ENCODE data around the gene ARID2. TPM values are rescaled to one million over a fixed set of nuclear protein-coding genes. Genes with fewer than 3 reads are reported as not detected.

The ARID2 gene
- polyA plus RNA-seq, 1 donor (not counting 4 experiments of a cell fraction or from before 2014, with no cell fraction given) = 15.1 TPM

GRCh38 chr12:45726603-45727300 is 2.8 kb upstream of the ARID2 start:
- no peak for FAIRE-seq
- Histone ChIP-seq H3K9me1 (ENCODE audit: control insufficient read depth, extremely low read depth, insufficient read depth, low read length) (no peaks in the 10 kb centered on the region), H3K4me1 (ENCODE audit: control insufficient read depth, extremely low read depth, insufficient read depth, low read length) (peaks cover 7% of the 10 kb centered on the region), H3K27me3 (ENCODE audit: control insufficient read depth, extremely low read depth, insufficient read depth, low read length) (no peaks in the 10 kb centered on the region), H3K27ac (ENCODE audit: control insufficient read depth, insufficient read depth, low read length) (peak overlapping the region; percentile 97), H3K9ac (ENCODE audit: control insufficient read depth, extremely low read depth, insufficient read depth, low read length) (peak overlapping the region; percentile 99), H3K4me3 (ENCODE audit: control insufficient read depth in 2 of 3, extremely low read depth in 1 of 3, insufficient read depth in 2 of 3, low read depth in 1 of 3, low read length in 3 of 3) (peak overlapping the region; percentile 56 to 98 (median 70)), H3K79me2 (ENCODE audit: control insufficient read depth, insufficient read depth, low read length) (peaks cover 55% of the 10 kb centered on the region), H3K4me2 (ENCODE audit: control insufficient read depth, extremely low read depth, insufficient read depth, low read depth, low read length) (peak overlapping the region; percentile 98), H3K9me3 (ENCODE audit: control insufficient read depth, low read depth, low read length) (no peaks in the 10 kb centered on the region), H4K20me1 (ENCODE audit: control insufficient read depth, extremely low read depth, insufficient read depth, low read length) (no peaks in the 10 kb centered on the region), H2AFZ (ENCODE audit: control insufficient read depth, low read length) (peak overlapping the region; percentile 96), H3K36me3 (ENCODE audit: control insufficient read depth in 2 of 2, extremely low read depth in 1 of 2, insufficient read depth in 2 of 2, low read length in 2 of 2) (no peaks in the 10 kb centered on the region)
- no peak for TF ChIP-seq CTCF (optimal IDR thresholded peaks at IDR 0.05 in 1 of 3, IDR thresholded peaks at IDR 0.05 in 1 of 3, conservative IDR thresholded peaks at IDR 0.05 in 1 of 3; ENCODE audit: extremely low read depth in 1 of 3, insufficient read depth in 2 of 3, low read length in 3 of 3)
- TF ChIP-seq EZH2 (IDR thresholded peaks at IDR 0.05; ENCODE audit: low read length) = no peak
- dilution Hi-C loops (cut with MboI; ENCODE audit: extremely low pct_ligation_motif_present, low sequenced_read_pairs) = no loop called here
- no peak for DNase-seq (ENCODE audit: low read depth, low spot score)

GRCh38 chr12:45727301-45727979 is 2.1 kb upstream of the ARID2 start:
- H3K9me3 ChIP-seq (ENCODE audit: control insufficient read depth, low read depth, low read length) = no peaks in the 10 kb centered on the region
- H3K4me1 ChIP-seq (ENCODE audit: control insufficient read depth, extremely low read depth, insufficient read depth, low read length) = peaks cover 7% of the 10 kb centered on the region
- H3K27me3 ChIP-seq (ENCODE audit: control insufficient read depth, extremely low read depth, insufficient read depth, low read length) = no peaks in the 10 kb centered on the region
- no peaks in the 10 kb centered on the region for H4K20me1 ChIP-seq (ENCODE audit: control insufficient read depth, extremely low read depth, insufficient read depth, low read length)
- H3K27ac ChIP-seq (ENCODE audit: control insufficient read depth, insufficient read depth, low read length) = peak overlapping the region; percentile 97
- FAIRE-seq (no peak), DNase-seq (ENCODE audit: low read depth, low spot score) (peak; percentile 76)
- H3K9me1 ChIP-seq (ENCODE audit: control insufficient read depth, extremely low read depth, insufficient read depth, low read length) = no peaks in the 10 kb centered on the region
- peak overlapping the region; percentile 56 to 98 (median 70) for H3K4me3 ChIP-seq (ENCODE audit: control insufficient read depth in 2 of 3, extremely low read depth in 1 of 3, insufficient read depth in 2 of 3, low read depth in 1 of 3, low read length in 3 of 3)
- H3K36me3 ChIP-seq (ENCODE audit: control insufficient read depth in 2 of 2, extremely low read depth in 1 of 2, insufficient read depth in 2 of 2, low read length in 2 of 2) = no peaks in the 10 kb centered on the region
- dilution Hi-C loops (cut with MboI; ENCODE audit: extremely low pct_ligation_motif_present, low sequenced_read_pairs) = no loop called here
- TF ChIP-seq CTCF (optimal IDR thresholded peaks at IDR 0.05 in 1 of 3, IDR thresholded peaks at IDR 0.05 in 1 of 3, conservative IDR thresholded peaks at IDR 0.05 in 1 of 3; ENCODE audit: extremely low read depth in 1 of 3, insufficient read depth in 2 of 3, low read length in 3 of 3) = no peak
- no peak for TF ChIP-seq EZH2 (IDR thresholded peaks at IDR 0.05; ENCODE audit: low read length)
- peak overlapping the region; percentile 99 for H3K9ac ChIP-seq (ENCODE audit: control insufficient read depth, extremely low read depth, insufficient read depth, low read length)
- H3K4me2 ChIP-seq (ENCODE audit: control insufficient read depth, extremely low read depth, insufficient read depth, low read depth, low read length) = peak overlapping the region; percentile 98
- peak overlapping the region; percentile 96 for H2AFZ ChIP-seq (ENCODE audit: control insufficient read depth, low read length)
- peaks cover 57% of the 10 kb centered on the region for H3K79me2 ChIP-seq (ENCODE audit: control insufficient read depth, insufficient read depth, low read length)

Data from keratinocyte (primary cell).